ENCODE data around the gene SYS1. TPM values are rescaled to one million over a fixed set of nuclear protein-coding genes. Genes with fewer than 3 reads are reported as not detected.

The SYS1 gene
- total RNA-seq, 6 donors from 2014 or later: 31.0 to 61.4 (median 50.7) TPM

- Histone ChIP-seq H3K4me1 (peaks cover 0 to 20% (median 5%) of the 10 kb centered on the region in 4 donors), H3K9me3 (no peaks in the 10 kb centered on the region), H3K27me3 (no peaks in the 10 kb centered on the region), H3K4me3 (no peak overlapping the region), H3K27ac (no peak overlapping the region), H3K36me3 (peaks cover 40 to 92% (median 70%) of the 10 kb centered on the region in 4 donors)
- no peak for TF ChIP-seq POLR2A (IDR thresholded peaks at IDR 0.05)
- no peak for TF ChIP-seq EP300 (IDR thresholded peaks at IDR 0.05)
- peak; percentile 27 to 37 for TF ChIP-seq POLR2AphosphoS5 (IDR thresholded peaks at IDR 0.05)
- TF ChIP-seq, protein P1, sequence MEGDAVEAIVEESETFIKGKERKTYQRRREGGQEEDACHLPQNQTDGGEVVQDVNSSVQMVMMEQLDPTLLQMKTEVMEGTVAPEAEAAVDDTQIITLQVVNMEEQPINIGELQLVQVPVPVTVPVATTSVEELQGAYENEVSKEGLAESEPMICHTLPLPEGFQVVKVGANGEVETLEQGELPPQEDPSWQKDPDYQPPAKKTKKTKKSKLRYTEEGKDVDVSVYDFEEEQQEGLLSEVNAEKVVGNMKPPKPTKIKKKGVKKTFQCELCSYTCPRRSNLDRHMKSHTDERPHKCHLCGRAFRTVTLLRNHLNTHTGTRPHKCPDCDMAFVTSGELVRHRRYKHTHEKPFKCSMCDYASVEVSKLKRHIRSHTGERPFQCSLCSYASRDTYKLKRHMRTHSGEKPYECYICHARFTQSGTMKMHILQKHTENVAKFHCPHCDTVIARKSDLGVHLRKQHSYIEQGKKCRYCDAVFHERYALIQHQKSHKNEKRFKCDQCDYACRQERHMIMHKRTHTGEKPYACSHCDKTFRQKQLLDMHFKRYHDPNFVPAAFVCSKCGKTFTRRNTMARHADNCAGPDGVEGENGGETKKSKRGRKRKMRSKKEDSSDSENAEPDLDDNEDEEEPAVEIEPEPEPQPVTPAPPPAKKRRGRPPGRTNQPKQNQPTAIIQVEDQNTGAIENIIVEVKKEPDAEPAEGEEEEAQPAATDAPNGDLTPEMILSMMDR (IDR thresholded peaks at IDR 0.05): no peak
- DNase-seq: no peak
- ATAC-seq (ENCODE audit: low FRiP score in 2 of 2): peak; percentile 37 to 65
- 61 to 79% methylated on average over 7 of the region's 7 CpGs for WGBS, 2 donors
These were observed 33.2 kb upstream of the SYS1 start for GRCh38 chr20:45329497-45330319.

DNA sequence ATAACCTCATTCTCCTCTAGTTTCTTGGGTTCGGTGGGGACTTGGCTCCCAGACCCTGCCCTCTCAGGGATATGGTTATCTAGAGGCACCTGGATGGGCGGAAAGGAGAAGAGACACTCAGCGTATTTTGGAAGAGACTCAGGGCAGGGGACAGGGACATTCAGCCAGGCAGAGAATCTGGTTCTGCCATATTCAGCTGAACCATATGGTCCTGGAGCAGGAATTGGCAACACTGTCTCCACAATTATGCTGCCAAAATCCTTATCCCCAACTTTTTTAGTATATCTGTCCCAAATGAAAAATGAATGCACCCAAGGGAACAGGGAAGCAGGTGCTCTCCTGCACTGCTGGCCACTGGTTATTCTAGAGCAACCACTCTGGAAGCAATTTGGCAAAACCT lies 32.5 kb upstream of the SYS1 start:
- Histone ChIP-seq H3K27me3 (no peaks in the 10 kb centered on the region), H3K36me3 (peaks cover 42 to 93% (median 69%) of the 10 kb centered on the region in 4 donors), H3K9me3 (no peaks in the 10 kb centered on the region), H3K27ac (no peak overlapping the region), H3K4me1 (peaks cover 0 to 23% (median 5%) of the 10 kb centered on the region in 4 donors), H3K4me3 (no peak overlapping the region)
- DNase-seq (no peak), ATAC-seq (ENCODE audit: low FRiP score in 2 of 2) (no peak)
- TF ChIP-seq POLR2AphosphoS5 (IDR thresholded peaks at IDR 0.05): no peak
- 93 to 97% methylated on average over 3 of the region's 3 CpGs for WGBS, 2 donors

GRCh38 chr20:45336530-45337366 lies 26.2 kb upstream of the SYS1 start:
- WGBS, 2 donors: 65 to 73% methylated on average over 10 to 11 of the region's 11 CpGs
- H3K27me3 ChIP-seq: no peaks in the 10 kb centered on the region
- H3K36me3 ChIP-seq: peaks cover 12 to 60% (median 29%) of the 10 kb centered on the region in 4 donors
- H3K4me3 ChIP-seq: no peak overlapping the region
- peak overlapping the region; percentile 76 to 92 (median 92) for H3K27ac ChIP-seq
- peak; percentile 42 to 53 for ATAC-seq (ENCODE audit: low FRiP score in 2 of 2)
- peak; percentile 26 to 37 for TF ChIP-seq POLR2AphosphoS5 (IDR thresholded peaks at IDR 0.05)
- TF ChIP-seq, protein P1 (IDR thresholded peaks at IDR 0.05): no peak
- no peak for TF ChIP-seq EP300 (IDR thresholded peaks at IDR 0.05)
- H3K4me1 ChIP-seq: peaks cover 22 to 56% (median 41%) of the 10 kb centered on the region in 4 donors
- no peak for DNase-seq
- no peaks in the 10 kb centered on the region for H3K9me3 ChIP-seq

DNA sequence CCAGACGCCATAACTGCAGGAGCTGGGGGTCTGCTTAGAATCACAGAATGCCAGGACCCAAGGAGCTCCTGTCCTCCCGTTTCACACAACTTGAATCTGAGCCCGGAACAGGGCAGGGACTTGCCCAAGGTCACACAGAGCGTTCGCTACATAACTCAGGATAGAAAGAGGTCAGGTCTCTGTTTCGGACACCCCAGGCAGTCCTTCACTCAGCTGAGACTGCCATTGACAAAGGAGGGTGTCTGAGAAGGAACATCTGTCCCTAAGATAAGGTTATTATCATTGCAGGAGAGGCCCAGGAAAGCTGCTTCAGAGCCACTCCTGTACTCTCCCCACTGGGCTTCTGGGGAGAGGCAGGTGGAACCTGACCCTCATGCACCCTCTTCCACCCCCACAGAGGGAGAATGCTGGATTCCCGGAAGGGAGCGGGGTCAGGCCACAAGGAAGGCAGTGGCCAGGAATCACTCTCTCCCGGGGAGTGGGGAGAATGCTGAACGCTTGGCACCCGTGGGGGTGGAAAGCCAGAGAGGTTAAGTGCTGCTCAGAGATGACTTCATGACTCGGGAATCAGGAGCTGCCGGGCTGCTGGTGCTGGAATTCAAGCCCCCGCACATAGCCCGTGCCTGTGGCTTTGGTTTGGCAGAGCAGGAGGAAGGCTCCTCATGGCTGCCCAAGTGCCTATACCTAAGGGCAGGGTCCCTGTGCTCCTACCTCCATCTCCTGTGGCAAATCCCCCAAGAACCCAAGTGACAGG lies 25.4 kb upstream of the SYS1 start:
- peak overlapping the region; percentile 76 to 92 (median 92) for H3K27ac ChIP-seq
- H3K36me3 ChIP-seq: peaks cover 4 to 52% (median 24%) of the 10 kb centered on the region in 4 donors
- TF ChIP-seq EP300 (IDR thresholded peaks at IDR 0.05) (peak; percentile 28 to 79 (median 59)), POLR2AphosphoS5 (IDR thresholded peaks at IDR 0.05) (peak; percentile 40 to 76), POLR2A (IDR thresholded peaks at IDR 0.05) (peak in 1 of 4 donors; percentile 11)
- TF ChIP-seq, protein P1 (IDR thresholded peaks at IDR 0.05): no peak
- H3K4me1 ChIP-seq: peaks cover 30 to 64% (median 49%) of the 10 kb centered on the region in 4 donors
- H3K9me3 ChIP-seq: no peaks in the 10 kb centered on the region
- peak overlapping the region in 1 of 4 donors; percentile 7 for H3K4me3 ChIP-seq
- DNase-seq (peak in 1 of 2 donors; percentile 73), ATAC-seq (ENCODE audit: low FRiP score in 2 of 2) (peak; percentile 61 to 62)
- H3K27me3 ChIP-seq: no peaks in the 10 kb centered on the region
- 50 to 75% methylated on average over 8 to 15 of the region's 15 CpGs for WGBS, 2 donors
